Jurkat, Clone E6-1 (cell line): ENCODE data around the gene ELAC2. TPM values are rescaled to one million over a fixed set of nuclear protein-coding genes. Genes with fewer than 3 reads are reported as not detected.

Experiments
- DNase-seq: peaks from one replicate; pipeline ENCODE4 v3.0.0-alpha.2; 2011; ENCODE audit warnings: low read depth, low spot score
- H3K4me3 ChIP-seq: 2 replicates; pipeline ENCODE4 v1.5.1; 2011; ENCODE audit warnings: mild to moderate bottlenecking, low read length, control low read depth, moderate library complexity
- polyA plus RNA-seq: library from polyadenylated mRNA; unstranded; fragments of >200 nt; gene quantifications from one replicate; pipeline ENCODE4 v1.2.1, GENCODE V29; 2012; ENCODE audit warnings: missing spikeins; ENCODE audit not compliant: insufficient read length, insufficient read depth

ELAC2 gene
- 109 TPM for polyA plus RNA-seq

GRCh38 chr17:13017655-13018459 is at the start of gene ELAC2:
Gene ELAC2, minus strand, starts transcription at chr17:13018027. Its CDS starts 80 bp downstream, at chr17:13017947.
- peak within 1 kb of the TSS; percentile 93 for H3K4me3 ChIP-seq
- peak; percentile 97 for DNase-seq

GRCh38 chr17:13065032-13065431 is 47.2 kb upstream of the ELAC2 start:
- H3K4me3 ChIP-seq = no peak overlapping the region
- DNase-seq = no peak

- no peak for DNase-seq
- H3K4me3 ChIP-seq = no peak overlapping the region
Observed at GRCh38 chr17:13055131-13055530, 37.3 kb upstream of the ELAC2 start.

- no peak overlapping the region for H3K4me3 ChIP-seq
- DNase-seq = no peak
Observed at GRCh38 chr17:13054666-13055065, 36.8 kb upstream of the ELAC2 start.

- DNase-seq = no peak
- no peak overlapping the region for H3K4me3 ChIP-seq
Observed at GRCh38 chr17:13051915-13052314, 34.1 kb upstream of the ELAC2 start.

- no peak overlapping the region for H3K4me3 ChIP-seq
- no peak for DNase-seq
Observed at GRCh38 chr17:13047011-13047606, 29.3 kb upstream of the ELAC2 start.

- no peak overlapping the region for H3K4me3 ChIP-seq
- DNase-seq = no peak
Observed at GRCh38 chr17:13046361-13046760, 28.5 kb upstream of the ELAC2 start.

- H3K4me3 ChIP-seq = no peak overlapping the region
- DNase-seq = no peak
Observed at GRCh38 chr17:13044572-13045065, 26.8 kb upstream of the ELAC2 start.

GRCh38 chr17:13038931-13039665 is 21.3 kb upstream of the ELAC2 start:
- DNase-seq = no peak
- no peak overlapping the region for H3K4me3 ChIP-seq

GRCh38 chr17:13036751-13037150 is 18.9 kb upstream of the ELAC2 start:
- DNase-seq = no peak
- H3K4me3 ChIP-seq = no peak overlapping the region

GRCh38 chr17:13035420-13035819 is 17.6 kb upstream of the ELAC2 start:
- no peak overlapping the region for H3K4me3 ChIP-seq
- no peak for DNase-seq

- H3K4me3 ChIP-seq = no peak overlapping the region
- DNase-seq = peak; percentile 54
Observed at GRCh38 chr17:13031718-13032350, 14.0 kb upstream of the ELAC2 start.

GRCh38 chr17:13030459-13031300 is 12.9 kb upstream of the ELAC2 start:
- peak; percentile 53 for DNase-seq
- H3K4me3 ChIP-seq = no peak overlapping the region

- no peak for DNase-seq
Observed at GRCh38 chr17:13030056-13030455, 12.2 kb upstream of the ELAC2 start.

GRCh38 chr17:13029340-13029739 is 11.5 kb upstream of the ELAC2 start:
- H3K4me3 ChIP-seq = no peak overlapping the region
- DNase-seq = no peak

More at GRCh38 chr17:13030056-13030455, 12.2 kb upstream of the ELAC2 start:
- no peak overlapping the region for H3K4me3 ChIP-seq

GRCh38 chr17:13027246-13027645 is 9.4 kb upstream of the ELAC2 start:
- DNase-seq = no peak
- no peak overlapping the region for H3K4me3 ChIP-seq

GRCh38 chr17:13025687-13026086 is 7.9 kb upstream of the ELAC2 start:
- no peak for DNase-seq
- no peak overlapping the region for H3K4me3 ChIP-seq

- no peak for DNase-seq
- H3K4me3 ChIP-seq = no peak overlapping the region
Observed at GRCh38 chr17:13025258-13025627, 7.4 kb upstream of the ELAC2 start.
